ENCODE measurements around the gene TFCP2.

Gene TFCP2

GRCh38 chr12:51197736-51198567 is 25.0 kb upstream of the TFCP2 start:
- in situ Hi-C loops (cut with MboI; ENCODE audit: low sequenced_read_pairs), result no loop called here

GRCh38 chr12:51196547-51196946 is 23.6 kb upstream of the TFCP2 start:
- in situ Hi-C loops (cut with MboI; ENCODE audit: low sequenced_read_pairs), result no loop called here

- in situ Hi-C loops (cut with MboI; ENCODE audit: low sequenced_read_pairs), result no loop called here
Measured at GRCh38 chr12:51195841-51196240, 22.9 kb upstream of the TFCP2 start.

- in situ Hi-C loops (cut with MboI; ENCODE audit: low sequenced_read_pairs), result no loop called here
Measured at GRCh38 chr12:51192284-51192671, 19.3 kb upstream of the TFCP2 start.

- in situ Hi-C loops (cut with MboI; ENCODE audit: low sequenced_read_pairs), result no loop called here
Measured at GRCh38 chr12:51191516-51192283, 18.8 kb upstream of the TFCP2 start.

- in situ Hi-C loops (cut with MboI; ENCODE audit: low sequenced_read_pairs), result no loop called here
Measured at GRCh38 chr12:51190820-51191219, 17.9 kb upstream of the TFCP2 start.

DNA sequence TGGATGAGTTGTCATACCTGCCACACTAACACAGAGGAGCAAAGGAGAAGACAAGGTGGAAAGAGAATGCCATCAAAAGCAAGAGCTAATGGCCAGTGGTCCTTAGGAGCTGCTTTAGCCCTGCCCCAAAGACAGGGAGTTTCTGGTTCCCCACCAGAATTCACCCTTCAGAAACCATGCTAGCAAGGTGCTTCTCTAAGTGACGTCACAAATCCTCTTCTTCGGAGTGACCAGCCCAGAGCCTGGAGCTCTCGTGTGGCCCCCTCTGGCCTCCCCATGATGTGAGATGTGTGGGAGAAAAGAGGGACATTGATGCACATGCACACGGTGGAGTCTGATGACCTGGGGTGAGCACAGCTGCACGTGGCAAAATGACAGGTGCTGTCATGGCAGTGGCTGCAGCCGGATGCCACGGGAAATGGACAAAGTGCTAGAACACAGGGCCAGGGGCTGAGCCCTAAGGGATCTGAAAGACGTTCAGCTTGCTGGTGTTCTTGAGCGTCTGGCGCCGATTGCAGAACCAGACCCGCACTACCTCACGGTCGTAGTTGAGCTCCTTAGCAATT is 16.9 kb upstream of the TFCP2 start:
- in situ Hi-C loops (cut with MboI; ENCODE audit: low sequenced_read_pairs), result no loop called here

DNA sequence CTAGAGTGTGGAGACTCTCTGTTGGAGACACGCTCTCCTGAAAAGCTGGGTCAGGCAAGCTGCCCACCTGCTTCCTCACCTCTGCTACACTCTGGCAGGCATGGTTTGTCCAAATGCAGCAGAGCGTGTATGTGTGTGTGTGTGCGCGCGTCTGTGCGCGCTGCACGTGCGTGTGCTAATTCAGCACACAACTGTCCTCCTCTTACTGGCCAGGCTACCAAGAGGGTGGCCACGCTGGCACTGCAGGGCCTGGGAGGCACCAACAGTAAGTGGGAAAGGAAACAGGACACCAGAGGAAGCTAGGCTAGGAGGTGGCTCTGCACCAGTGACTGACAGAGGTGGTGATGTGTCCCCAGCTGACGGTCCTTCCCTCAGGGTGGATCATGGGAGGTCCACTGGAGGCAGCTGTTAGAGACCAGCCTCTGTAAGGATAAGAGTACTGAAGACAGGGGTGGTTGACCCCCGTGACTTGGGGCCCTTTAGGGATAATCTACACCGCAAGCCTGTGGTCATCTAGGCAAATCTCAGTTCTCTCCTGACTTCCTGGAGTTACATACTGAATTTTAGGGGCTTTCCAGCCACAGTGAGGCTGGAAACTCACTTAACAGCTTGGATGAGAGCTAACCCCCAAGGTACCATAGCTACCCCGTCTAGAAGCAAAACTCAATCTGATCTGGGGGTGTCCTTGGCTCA is 15.6 kb upstream of the TFCP2 start:
- in situ Hi-C loops (cut with MboI; ENCODE audit: low sequenced_read_pairs), result no loop called here

- in situ Hi-C loops (cut with MboI; ENCODE audit: low sequenced_read_pairs), result no loop called here
Measured at GRCh38 chr12:51187370-51187987, 14.5 kb upstream of the TFCP2 start.

GRCh38 chr12:51186465-51187085 is 13.6 kb upstream of the TFCP2 start:
- in situ Hi-C loops (cut with MboI; ENCODE audit: low sequenced_read_pairs), result no loop called here

- in situ Hi-C loops (cut with MboI; ENCODE audit: low sequenced_read_pairs), result no loop called here
Measured at GRCh38 chr12:51185171-51185717, 12.3 kb upstream of the TFCP2 start.

DNA sequence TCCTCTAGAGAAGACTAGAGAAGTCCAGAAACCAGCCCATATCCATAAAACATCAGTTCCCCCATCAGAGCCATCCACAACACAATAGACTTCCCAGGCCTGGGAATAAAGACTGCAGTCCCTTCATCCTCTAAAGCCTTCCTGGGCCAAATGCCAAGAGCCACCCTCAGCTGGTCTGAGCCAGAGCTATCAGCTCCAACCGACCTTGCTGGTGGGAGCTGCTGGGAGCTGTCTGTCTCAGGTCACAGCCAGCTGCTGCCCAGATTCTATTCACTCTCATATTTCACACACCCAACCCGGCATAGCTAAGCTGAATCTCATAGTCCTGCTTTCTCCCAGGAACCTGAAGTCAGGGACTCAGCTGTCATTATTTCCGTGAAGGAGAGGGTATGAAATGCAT is 10.9 kb upstream of the TFCP2 start:
- in situ Hi-C loops (cut with MboI; ENCODE audit: low sequenced_read_pairs), result no loop called here

GRCh38 chr12:51183349-51183748 is 10.4 kb upstream of the TFCP2 start:
- in situ Hi-C loops (cut with MboI; ENCODE audit: low sequenced_read_pairs), result no loop called here

DNA sequence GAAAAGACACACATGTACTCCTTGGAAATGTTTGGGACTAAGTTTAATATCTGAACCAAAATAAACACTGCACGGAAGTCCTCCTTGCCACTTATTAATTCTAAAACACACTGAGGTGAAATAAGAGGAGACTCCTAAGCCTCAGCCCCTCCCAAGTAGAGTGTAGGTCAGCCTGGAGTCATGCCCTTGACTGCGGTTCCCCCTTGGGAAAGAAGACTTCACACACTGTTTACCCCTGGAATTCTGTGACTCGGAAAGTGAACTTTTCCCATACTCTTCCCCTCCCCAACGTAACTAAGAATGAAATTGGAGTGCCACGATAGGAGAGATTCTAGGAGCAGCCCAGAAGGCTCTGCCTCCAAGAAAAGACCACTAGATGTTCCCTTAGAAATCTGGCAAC is 8.6 kb upstream of the TFCP2 start:
- in situ Hi-C loops (cut with MboI; ENCODE audit: low sequenced_read_pairs), result no loop called here

- in situ Hi-C loops (cut with MboI; ENCODE audit: low sequenced_read_pairs), result no loop called here
Measured at GRCh38 chr12:51177897-51178296, 5.0 kb upstream of the TFCP2 start.

DNA sequence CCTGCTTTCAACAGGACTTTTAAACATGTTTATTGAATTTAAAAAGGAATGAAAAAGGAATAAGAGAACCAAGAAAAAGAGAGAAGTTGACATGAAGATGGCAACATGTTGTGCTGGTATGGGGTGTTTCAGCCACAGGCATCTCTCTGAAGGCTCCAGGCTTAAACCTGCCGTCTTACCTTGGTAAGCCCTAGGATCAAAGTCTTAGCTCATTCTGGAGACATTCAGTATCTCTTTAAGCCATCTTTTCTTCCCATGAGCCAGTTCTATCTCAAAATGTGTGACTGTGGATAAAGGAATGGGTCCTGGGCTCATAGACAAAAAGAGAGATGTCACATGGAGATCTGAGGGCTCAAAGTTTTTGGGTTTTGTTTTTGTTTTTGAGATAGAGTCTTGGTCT is 1.6 kb upstream of the TFCP2 start:
- in situ Hi-C loops (cut with MboI; ENCODE audit: low sequenced_read_pairs), result no loop called here

GRCh38 chr12:51171884-51172514 is 936 bp downstream of the TFCP2 start:
- in situ Hi-C loops (cut with MboI; ENCODE audit: low sequenced_read_pairs), result no loop called here

DNA sequence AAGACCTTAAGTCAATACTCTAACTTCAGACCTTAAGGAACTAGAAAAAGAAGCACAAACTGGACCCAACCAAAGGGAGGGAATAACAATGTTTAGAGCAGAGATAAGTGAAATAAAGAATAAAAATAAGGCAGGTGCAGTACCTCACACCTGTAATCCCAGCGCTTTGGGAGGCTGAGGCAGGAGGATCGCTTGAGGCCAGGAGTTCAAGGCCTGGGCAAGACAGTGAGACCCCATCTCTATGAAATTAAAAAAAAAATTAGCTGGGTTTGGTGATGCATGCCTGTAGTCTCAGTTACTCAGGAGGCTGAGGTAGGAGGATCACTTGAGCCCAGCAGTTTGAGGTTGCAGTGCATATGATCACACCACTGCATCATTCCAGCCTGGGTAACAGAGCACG is 9.1 kb downstream of the TFCP2 start:
- in situ Hi-C loops (cut with MboI; ENCODE audit: low sequenced_read_pairs), result no loop called here

DNA sequence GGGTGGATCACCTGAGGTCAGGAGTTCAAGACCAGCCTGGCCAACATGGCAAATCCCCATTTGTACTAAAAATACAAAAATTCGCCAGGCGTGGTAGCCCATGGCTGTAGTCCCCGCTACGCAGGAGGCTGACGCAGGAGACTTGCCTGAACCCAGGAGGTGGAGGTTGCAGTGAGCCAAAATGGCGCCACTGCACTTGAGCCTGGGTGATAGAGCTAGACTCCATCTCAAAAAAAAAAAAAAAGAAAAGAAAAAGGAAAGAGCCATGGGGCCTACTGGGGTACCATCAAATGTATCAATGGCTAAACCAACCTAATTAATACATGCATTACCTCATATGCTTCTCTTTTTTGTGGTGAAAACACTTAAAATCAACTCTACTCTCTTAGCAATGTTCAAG is 10.7 kb downstream of the TFCP2 start:
- in situ Hi-C loops (cut with MboI; ENCODE audit: low sequenced_read_pairs), result no loop called here

Measured in HL-60/S4 treated with phorbol 12-myristate 13-acetate at 8.2 ng/mL for 4 days and 3 days (cell line).